ENCODE measurements around the gene EMX2.

DNA sequence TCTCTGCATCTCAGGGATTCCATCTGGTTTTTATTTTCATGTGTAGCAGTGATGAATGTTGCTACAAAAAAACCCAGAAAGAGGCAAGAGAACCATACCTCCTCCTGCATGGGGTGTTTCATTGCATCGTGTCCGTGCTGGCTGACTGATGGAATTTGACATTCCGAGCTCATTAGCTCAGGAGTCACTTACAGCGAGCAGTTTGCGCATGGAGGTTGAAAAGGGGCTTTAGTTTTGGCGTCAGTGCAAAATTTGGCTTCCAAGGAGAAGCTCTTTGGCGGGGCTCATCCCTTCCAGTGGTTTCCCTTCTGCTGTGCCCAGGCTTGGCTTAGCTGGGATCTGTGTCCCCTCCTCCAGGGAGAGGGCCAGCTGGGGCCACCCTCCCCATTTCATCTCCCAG is 25.8 kb downstream of the EMX2 start:
- TF ChIP-seq EZH2 (IDR thresholded peaks at IDR 0.05; ENCODE audit: insufficient read depth, poor library complexity, severe bottlenecking) (no peak), EZH2phosphoT487 (IDR thresholded peaks at IDR 0.05; ENCODE audit: insufficient read depth, low read depth) (no peak)
